NCI-H2196 treated with DMSO at 0.1 percent for 48 hours (cell line): Measurements from ENCODE around the gene ARHGAP6.
"Not testable (repeated sequence)": the region's sequence is repeated elsewhere in the genome, so short reads cannot be mapped to it uniquely, and the experiment has no call there.

Experiments
- DNase-seq: peaks from one replicate; lab custom pipeline; 2025; ENCODE audit not compliant: unreplicated experiment; lab: John Stamatoyannopoulos, UW

The ARHGAP6 gene

DNA sequence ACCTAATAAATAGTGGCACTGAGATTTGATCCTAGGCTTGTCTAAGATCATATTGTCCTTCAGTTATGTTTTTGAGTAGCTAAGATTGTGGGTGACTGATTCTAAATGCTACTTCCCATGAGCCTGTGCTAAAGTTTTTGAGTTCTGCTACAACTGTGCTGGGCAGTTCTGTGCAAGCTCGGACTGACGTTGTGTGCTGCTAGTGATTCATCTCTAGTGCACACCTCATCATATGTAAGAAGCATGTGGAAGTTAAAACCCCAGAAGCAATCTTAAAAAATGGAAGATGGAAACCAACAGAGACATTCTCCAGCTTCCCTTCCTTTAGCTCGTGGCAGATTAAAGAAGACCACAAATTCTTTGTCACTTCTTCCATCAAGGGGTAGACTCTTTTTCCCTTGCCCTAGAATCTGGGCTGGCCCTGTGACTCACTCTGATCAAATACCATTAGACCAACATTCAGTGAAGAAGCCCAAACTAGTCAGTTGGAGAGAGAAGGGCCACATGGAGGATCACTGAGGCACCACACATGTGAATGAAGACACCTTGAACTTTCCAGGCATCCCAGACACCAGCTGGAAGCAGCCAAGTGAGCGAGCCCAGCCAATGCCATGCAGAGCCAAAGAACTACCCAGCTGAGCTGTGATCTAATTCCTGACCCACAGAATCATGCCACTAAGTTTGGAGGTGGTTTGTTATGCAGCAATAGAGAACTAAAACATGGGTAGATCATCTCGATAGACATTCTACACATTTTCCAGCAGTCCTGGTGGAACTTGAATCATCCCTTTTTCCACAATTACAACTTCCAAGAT lies 16.8 kb downstream of the ARHGAP6 start:
- no peak for DNase-seq

- DNase-seq = no peak
Observed at GRCh38 chrX:11647138-11647537, 18.6 kb downstream of the ARHGAP6 start.

GRCh38 chrX:11641349-11642065 lies 24.2 kb downstream of the ARHGAP6 start:
- DNase-seq = no peak

DNA sequence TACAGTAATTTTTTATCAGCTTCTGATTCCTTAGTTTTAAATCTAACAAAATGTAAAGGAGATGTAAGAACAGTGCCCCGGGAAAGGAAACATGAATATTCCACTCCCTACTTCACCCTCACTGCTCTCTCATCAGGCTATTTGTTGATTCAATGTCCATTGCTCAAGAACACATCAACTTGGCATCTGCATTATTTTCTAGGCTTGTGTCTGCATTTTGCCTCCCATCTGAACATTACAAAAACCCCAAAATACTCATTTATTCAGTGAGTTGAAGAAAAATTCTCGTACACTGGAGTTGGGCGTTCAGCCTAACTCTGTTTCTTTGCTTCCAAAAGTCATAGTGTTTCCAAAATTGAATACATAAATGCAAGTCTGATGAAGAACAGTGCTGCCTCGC lies 25.6 kb downstream of the ARHGAP6 start:
- DNase-seq = no peak

DNA sequence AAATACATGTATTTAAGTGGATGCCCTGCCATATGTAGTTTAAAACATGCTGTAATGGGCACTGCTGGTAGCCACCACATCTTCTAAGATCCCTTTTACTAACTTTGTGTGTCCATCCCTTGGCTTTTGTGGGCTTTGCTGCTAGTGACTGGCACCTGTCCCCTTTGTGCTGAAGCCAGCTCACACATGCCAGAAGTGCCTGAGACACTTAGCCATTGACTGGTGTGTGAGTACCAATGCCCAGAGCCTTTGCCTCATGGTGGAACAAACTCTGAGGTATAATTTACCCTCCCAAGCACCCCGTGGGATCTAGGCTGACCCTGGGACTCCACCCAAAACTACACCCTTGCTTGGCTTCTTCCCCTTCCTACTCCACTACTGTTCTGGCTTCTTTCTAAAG lies 33.0 kb downstream of the ARHGAP6 start:
- no peak for DNase-seq

- no peak for DNase-seq
Observed at GRCh38 chrX:11629593-11630211, 36.0 kb downstream of the ARHGAP6 start.

- DNase-seq = no peak
Observed at GRCh38 chrX:11628399-11628798, 37.3 kb downstream of the ARHGAP6 start.

- DNase-seq = no peak
Observed at GRCh38 chrX:11626351-11626750, 39.4 kb downstream of the ARHGAP6 start.

DNA sequence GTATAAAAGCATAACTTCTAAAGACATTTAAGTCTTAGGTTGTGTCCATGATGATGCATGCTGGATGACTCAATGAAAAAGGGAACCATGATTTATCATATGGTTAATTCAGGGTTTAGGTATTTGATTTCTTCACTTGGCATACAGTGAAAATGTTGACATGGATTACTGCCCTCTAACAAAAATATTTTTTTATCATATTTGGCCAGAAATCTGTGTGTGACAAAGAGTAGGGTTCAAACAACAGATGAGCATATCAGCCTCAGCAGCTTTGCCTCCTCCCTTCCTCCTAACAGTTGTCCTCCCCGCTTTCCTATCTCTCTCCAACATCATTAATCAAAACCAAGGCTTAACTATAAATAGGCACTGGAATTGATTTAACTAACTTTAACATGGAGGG lies 46.3 kb downstream of the ARHGAP6 start:
- DNase-seq = no peak

GRCh38 chrX:11614253-11614652 lies 51.5 kb downstream of the ARHGAP6 start:
- DNase-seq = not testable (repeated sequence)

- no peak for DNase-seq
Observed at GRCh38 chrX:11611965-11612364, 53.8 kb downstream of the ARHGAP6 start.

- no peak for DNase-seq
Observed at GRCh38 chrX:11611161-11611560, 54.6 kb downstream of the ARHGAP6 start.

DNA sequence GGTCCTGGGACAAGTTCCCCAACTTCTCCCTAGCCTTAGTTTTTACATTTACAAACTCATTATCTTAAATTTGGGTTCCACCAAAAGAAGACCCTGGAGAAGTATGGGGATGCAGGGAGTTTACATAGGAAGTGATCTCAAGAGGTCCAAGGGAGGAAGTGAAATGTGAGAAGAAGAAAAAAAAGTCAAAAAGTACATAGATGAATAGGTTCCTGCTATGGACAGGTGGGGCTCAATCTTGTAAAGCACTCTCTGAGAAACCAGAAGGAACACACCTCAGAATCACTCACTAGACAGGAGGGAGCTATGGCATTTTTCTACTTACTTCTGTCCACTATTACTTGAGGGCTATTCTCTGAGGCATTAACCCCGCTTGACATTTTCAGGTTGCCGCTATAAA lies 56.6 kb downstream of the ARHGAP6 start:
- no peak for DNase-seq

- DNase-seq = no peak
Observed at GRCh38 chrX:11606408-11606807, 59.3 kb downstream of the ARHGAP6 start.

- DNase-seq = no peak
Observed at GRCh38 chrX:11600578-11600977, 65.1 kb downstream of the ARHGAP6 start.

DNA sequence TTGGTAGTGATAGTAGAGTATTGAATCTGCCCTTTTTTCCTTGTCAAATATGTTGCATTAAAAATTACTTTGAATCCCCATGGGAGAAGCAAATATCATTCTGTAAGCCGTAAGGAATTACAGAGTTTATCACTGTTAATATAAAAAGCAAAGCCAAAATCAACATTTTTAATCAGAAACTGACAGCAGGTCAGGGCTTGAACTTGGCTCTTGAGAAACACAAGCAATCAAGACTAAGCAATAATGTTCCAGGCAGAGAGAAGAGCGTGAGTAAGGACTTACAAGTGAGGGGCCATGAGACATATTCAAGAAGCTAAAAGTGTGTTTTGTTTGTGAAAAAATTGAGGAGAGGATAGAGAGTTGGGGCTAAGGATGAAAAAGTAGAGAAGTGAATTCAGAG lies 68.2 kb downstream of the ARHGAP6 start:
- no peak for DNase-seq

DNA sequence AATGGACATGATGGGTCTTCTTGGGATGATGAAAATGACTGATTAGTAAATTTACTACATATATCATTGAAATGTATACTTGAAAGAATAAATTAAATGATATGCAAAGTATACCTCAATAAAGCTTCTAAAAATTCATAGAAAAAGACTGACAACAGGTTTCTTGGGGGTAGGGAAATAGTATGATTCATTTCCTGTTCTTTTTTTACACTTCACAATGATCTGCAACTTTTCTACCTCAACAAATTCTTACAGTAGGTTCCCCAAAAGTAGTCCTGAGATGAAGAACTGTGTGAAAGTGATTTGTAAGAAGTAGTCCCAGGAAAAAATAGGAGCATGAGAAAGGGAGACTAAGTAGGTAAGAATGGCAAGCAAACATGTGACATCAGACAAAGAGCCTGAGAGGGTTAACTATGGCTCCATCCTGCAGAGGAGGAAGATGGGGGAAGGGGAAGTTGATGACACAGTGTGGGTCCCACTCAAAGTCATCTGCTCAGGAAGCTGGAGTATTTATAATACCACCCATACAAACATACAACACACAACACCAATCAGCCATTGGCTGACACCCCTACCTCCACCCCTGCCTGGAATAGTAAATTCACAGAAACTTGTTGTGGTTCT lies 73.9 kb downstream of the ARHGAP6 start:
- DNase-seq = no peak

DNA sequence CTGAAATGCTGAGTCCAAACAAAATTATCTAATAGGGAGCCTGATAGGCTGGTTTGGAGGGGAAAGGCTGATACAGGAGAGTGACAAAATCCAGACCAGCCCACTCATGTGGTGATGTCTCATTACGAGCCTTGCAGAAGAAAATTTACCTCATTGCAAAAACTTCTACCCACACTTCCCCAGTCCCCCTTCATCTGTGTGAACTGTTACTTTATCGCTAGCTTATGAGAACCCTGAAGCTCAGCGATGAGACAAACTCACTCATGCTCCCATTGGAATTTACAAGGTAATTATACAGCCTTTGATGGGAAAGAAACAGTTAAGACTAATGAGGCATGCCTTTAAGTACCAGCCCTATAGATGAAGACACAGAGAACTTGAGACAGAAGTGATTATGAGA lies 76.1 kb downstream of the ARHGAP6 start:
- no peak for DNase-seq

GRCh38 chrX:11588097-11588496 lies 77.6 kb downstream of the ARHGAP6 start:
- no peak for DNase-seq

GRCh38 chrX:11585174-11585573 lies 80.5 kb downstream of the ARHGAP6 start:
- DNase-seq = no peak

DNA sequence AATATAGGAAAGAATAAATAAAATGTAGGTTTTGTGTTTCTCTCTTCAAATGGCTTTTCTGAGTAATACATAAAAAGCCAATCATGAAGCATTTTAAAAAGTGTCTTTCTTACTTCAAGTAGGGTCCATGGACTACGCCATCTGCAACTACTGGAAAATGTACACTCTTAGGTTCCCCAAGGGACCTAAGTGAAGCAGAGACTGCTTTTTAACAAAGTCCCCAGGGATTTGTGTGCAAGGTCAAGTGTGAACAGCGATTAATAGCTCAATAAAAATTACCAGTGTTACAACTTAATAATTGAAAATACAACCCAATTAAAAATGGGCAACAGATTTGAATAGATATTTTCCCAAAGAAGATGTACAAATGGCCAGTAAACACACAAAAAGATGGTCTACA lies 84.9 kb downstream of the ARHGAP6 start:
- DNase-seq = no peak
